GM18498 (cell line): ENCODE data around the gene PLEKHO2.

Experiments used
- ATAC-seq: cut with Tn5 transposase; IDR thresholded peaks from one replicate; pipeline ENCODE4 v1.9.1; 2021; ENCODE audit warnings: mild to moderate bottlenecking, moderate library complexity; ENCODE audit not compliant: unreplicated experiment

Gene PLEKHO2

GRCh38 chr15:64825431-64826294, 16.1 kb upstream of the PLEKHO2 start, which contains the start of gene PIF1:
TSS of gene PIF1 (minus strand) at chr15:64825647. CDS start at chr15:64824335, 1,312 bp downstream.
- peak; percentile 87 for ATAC-seq

GRCh38 chr15:64828985-64829384, 12.7 kb upstream of the PLEKHO2 start:
- ATAC-seq = no peak

- no peak for ATAC-seq
Measured at GRCh38 chr15:64833690-64834089, 8.0 kb upstream of the PLEKHO2 start.

GRCh38 chr15:64836023-64836536, 5.6 kb upstream of the PLEKHO2 start:
- peak; percentile 9 for ATAC-seq

DNA sequence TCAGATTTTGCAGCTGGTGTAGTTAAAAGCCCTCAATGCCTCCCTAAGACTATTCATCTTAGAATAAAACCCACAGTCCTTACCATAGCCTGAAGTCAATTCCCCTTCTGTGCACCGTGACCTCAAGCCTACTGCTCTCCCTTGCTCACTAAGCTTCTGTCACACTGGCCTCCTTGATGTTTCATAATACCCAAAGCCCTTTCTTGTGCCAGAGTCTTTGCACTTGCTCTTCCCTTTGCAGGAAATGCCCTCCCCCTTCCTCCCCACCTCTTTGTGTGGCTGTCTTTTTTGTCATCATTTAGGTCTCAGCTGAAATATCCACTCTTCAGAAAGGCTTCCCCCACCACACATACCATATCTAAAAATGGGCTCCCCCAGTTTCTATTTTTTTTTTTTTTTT, 4.2 kb upstream of the PLEKHO2 start:
- ATAC-seq = no peak

DNA sequence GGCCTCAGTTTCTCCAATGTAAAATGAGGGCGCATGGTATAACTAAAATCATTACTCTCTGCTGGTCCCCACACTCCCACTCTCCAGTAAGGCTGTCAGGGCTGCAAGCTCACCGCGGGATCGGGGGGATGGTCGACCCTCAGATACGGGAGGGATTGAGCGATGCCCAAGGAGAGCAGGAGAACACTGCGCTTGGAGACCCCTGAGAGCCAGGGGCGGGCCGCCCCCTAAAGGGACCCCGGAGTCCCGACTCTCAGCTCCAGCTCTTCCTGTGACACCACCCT, 713 bp upstream of the PLEKHO2 start:
- ATAC-seq = no peak

DNA sequence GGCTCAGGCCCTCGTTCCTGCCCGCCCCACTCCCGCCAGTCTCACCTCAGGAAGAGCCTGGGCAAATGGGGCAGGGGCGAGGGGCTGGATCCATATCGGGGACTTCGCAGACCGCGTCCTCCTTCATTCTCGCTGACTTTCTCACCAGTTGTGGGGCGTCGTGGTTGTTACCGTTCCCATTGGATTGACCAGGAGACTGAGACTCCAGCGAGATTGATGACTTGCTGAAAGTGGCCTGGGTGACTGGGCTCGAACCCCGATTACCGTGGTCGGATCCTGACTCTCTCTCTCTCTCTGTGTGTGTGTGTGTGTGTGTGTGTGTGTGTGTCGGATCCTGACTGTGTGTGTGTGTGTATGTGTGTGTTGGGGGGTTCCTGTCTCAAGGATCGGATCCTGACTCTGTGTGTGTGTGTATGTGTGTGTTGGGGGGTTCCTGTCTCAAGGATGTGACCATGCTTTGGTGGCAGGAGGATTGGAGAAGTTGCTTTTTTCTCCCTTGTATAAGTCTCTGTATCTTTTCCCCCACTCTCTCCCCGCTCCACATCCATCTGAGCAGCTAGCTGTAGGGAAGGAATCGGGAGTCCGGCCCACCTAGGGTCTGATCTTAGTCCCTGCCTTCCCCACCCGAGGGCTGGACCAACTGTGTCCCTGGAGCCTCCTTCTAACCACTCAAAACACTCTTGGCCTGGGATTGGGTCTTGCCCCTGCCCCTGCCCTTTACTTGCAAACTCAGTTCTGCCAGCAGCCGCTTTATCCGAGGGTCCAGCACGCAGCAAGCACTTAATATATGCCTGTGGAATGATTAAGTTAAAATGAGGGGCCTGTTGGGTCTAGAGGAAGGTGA, 603 bp downstream of the PLEKHO2 start:
- ATAC-seq = no peak

DNA sequence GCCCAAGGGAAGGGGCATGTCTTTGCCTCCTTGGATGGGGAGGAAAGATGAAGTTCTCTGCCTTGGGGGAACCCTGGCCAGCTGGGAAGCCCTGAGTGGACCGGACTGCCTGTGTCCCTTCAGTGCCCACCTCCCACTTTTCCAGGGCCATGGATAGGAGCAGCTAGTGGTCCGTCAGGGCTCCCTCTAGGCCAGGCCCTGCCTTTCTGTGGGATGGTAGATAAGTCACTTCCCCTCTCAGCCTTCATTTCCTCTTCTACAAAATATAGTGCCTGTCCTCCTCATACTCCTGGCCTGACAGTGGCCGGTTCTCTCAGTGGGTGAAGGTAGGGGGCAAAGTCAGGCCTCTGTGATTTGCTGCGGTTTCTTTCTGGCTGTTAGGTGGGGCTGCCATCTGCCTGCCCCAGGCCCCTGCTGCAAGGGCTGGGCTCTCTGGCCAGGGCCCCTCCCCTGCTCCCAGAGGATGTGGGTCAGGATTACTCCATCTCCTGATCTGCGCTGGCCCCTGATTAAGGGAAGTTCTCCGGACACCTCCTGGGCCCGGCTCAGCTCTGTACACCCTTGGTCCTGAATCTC, 1.4 kb downstream of the PLEKHO2 start:
- no peak for ATAC-seq

- no peak for ATAC-seq
Measured at GRCh38 chr15:64843991-64844390, 2.3 kb downstream of the PLEKHO2 start.

DNA sequence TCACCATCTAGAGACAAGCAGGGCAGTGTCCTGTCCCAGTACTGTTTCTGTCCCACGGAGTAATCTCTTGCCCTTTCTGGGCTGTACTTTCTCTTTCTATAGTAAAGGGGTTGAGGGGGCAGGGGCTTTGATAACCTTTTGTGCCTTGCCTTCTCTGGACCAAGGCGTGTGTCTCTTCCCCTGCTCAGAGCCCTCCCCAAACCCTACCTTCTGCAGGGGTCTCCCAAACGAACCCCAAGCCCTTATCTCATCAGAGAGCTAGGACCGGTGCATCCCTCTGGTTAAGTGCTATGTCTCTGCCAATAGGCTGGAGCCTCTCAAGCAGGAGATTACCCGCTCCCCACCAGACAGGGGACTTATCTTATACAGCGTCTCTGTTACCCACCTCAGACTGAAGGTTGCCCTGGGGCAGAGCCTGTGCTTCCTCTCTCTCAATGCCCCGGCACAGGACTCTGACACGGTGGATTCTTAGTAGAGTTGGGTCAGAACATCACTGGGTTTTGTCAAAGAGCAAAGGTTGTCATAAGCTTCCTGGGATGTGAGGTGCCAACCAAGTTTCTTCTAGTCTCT, 2.9 kb downstream of the PLEKHO2 start:
- ATAC-seq = no peak

DNA sequence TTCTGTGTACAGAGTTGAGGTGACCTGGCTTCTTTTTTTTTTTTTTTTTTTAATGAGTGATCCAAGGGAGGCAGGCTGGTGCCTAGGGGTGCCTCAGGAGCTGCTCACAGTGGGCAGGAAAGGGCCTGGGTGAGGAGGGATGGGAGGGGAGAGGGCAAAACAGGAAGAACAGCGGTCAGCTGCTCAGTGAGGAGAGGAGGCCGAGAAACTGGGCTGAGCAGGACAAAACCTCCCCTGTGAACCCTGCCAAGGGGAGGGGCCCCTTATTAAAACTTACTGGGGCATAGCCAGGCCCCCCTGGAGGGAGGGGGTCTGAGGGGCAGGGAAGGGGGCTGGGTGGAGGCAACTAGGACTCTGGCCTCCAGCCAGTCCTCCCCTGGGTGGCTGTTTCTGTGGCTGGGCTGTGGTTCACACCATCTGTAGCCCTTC, 3.5 kb downstream of the PLEKHO2 start:
- no peak for ATAC-seq

DNA sequence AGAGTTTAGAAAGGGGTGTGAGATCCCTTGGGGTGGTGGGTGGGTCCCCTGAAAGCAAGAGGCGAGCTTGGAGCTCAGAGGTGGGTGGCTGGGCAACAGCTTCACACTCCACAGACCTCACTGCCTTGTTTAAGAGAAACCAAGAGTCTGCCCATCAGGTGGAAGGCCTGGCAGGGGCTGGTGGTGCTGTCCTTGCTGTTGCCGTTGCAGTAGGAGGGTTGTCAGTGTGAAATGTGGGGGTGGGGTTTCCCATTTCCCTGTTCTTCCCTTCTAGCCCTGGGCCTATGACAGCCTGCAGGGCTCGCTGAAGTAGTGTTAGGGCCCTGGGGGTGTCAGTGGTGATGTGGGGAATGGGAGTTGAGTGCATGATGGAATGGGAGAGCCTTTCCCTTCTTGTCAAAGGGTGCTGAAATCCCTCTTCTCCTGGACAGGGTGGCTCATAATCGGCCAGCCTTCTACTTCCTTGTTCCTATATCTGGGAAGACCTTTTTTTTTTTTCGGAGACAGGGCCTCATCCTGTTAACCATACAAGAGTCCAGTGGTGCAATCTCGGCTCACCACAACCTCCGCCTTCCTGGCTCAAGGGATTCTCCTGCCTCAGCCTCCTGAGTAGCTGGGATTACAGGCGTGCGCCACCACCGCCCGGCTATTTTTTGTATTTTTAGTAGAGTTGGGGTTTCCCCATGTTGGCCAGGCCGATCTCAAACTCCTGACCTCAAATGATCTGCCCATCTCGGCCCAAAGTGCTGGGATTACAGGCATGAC, 4.3 kb downstream of the PLEKHO2 start:
- no peak for ATAC-seq

- ATAC-seq = no peak
Measured at GRCh38 chr15:64847016-64847415, 5.3 kb downstream of the PLEKHO2 start.

DNA sequence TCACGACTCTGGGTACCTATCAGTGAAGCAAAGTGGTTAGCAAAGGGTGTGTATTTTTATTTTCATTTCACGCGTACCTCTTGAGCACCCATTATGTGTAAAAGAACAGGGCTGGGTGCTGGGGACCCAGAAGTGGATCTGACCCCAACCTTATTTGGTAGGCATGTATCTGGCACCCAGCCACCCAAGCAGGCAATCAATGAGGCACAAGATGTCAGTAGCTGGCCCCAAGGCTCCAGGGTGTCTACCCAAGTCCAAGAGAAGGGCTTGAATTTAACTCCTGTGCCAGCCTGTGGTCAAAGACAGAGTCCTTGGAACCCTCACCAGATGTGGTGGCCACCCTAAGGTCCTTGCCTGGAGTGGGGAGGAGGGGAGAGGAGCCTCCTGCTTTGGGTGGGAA, 5.7 kb downstream of the PLEKHO2 start:
- no peak for ATAC-seq

DNA sequence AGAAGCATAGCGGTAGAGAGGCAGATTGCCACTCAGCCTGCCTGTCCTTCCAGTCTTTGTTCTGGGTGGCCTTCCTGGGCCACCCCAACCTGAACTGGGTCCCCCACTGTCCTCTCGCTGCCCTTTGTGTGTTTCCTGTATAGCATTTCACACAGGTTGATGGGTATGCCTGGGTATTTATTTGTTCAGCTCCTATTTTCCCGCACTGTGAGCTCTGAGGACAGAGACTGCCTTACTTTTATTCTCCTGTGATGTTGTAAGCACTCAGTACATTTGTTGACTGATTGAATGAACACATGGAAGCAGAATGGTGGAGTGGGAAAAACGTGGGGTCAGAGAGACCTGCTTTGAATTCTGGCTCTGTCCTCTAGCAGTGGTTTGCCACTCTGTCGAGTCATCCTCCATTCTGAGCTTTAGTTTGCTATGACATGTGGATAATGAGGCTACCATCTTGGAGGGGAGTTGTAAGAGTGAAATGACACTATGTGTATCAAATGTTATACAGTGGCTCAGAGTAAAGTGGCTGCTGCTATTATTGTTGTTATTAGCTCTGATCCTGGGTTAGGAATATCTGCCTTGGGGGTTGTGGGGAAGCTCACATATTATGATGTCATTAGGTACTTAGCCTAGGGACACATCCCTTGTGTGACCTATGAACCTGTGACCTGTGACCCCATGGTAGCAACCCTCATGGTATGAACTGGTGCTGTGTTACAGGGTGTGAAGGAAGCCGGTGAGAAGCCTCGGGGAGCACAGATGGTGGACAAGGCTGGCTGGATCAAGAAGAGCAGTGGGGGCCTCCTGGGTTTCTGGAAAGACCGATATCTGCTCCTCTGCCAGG, 6.4 kb downstream of the PLEKHO2 start:
- ATAC-seq = no peak

GRCh38 chr15:64850778-64851502, 9.2 kb downstream of the PLEKHO2 start:
- ATAC-seq = no peak

- no peak for ATAC-seq
Measured at GRCh38 chr15:64851503-64851840, 9.8 kb downstream of the PLEKHO2 start.

GRCh38 chr15:64854041-64854440, 12.3 kb downstream of the PLEKHO2 start:
- ATAC-seq = no peak

DNA sequence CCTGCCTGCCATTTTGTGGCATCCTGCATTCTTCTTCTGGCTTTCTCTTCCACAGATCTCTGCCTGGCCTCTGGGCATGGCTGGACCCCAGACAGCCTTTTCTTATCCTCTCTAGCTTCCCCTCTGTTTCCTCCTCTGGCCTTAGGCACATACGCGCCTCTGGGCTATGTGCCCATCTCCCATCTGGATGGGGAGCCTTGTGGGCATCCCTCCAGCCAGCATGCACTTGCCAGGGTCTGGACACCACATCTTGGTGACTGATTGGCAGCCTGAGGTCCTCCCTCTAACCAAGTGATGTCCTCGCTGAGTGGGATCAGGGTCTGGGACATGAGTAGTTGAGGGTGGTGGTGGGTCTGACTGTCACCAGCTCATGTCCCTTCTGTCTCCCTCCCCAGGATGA, 12.8 kb downstream of the PLEKHO2 start:
- ATAC-seq = no peak
